A549 (cell line): ENCODE data around the gene EBF3. TPM values are rescaled to one million over a fixed set of nuclear protein-coding genes. Genes with fewer than 3 reads are reported as not detected.

Experiments used
- ATAC-seq, 2 experiments: fragments of 200-7000 bp in 1 of 2; fragments of >200 bp in 1 of 2; cut with Nextera tagmentation in 1 of 2; cut with Tn5 transposase in 1 of 2; 3 replicates each; pipeline versions ENCODE4 v1.8.0 to v1.9.1; 2018 to 2020; ENCODE audit warnings: mild to moderate bottlenecking in 1 of 2, moderate library complexity in 1 of 2
- CTCF ChIA-PET: fragments of 300-600 bp; sonication (Branson Sonifier 250); formaldehyde crosslinking; extraction: SDS; loops from one replicate; lab custom pipeline; 2021; ENCODE audit warnings: antibody characterized with exemption, inconsistent platforms; lab: Yijun Ruan, JAX
- POLR2A ChIA-PET: fragments of 350-600 bp; formaldehyde crosslinking; extraction: SDS; loops from one replicate; lab custom pipeline; 2021; ENCODE audit warnings: antibody characterized with exemption, inconsistent platforms; lab: Yijun Ruan, JAX
- DNase-seq, 2 experiments: peaks; one replicate each; pipeline versions ENCODE4 v3.0.0 to v3.0.0-alpha.2; 2011 to 2016; ENCODE audit warnings: low read depth in 1 of 2, low spot score in 1 of 2
- FAIRE-seq: peaks from 2 replicates; lab custom pipeline; 2011; peaks lifted over from hg19 to GRCh38; lab: Jason Lieb, UNC
- H3K27ac ChIP-seq, 2 experiments: fragments of >200 bp; sonication (Bioruptor Twin); formaldehyde crosslinking; 3 replicates each; pipeline ENCODE4 v1.5.1; 2016 to 2017
- H3K4me1 ChIP-seq: fragments of >200 bp; sonication (Bioruptor Twin); formaldehyde crosslinking; 3 replicates; pipeline ENCODE4 v1.6.1; 2016
- H3K4me2 ChIP-seq: fragments of >200 bp; sonication (Bioruptor Twin); formaldehyde crosslinking; 3 replicates; pipeline ENCODE4 v1.6.1; 2016
- H3K4me3 ChIP-seq: fragments of >200 bp; sonication (Bioruptor Twin); formaldehyde crosslinking; 3 replicates; pipeline ENCODE4 v1.5.1; 2016
- H3K9me3 ChIP-seq: fragments of >200 bp; sonication (Bioruptor Twin); formaldehyde crosslinking; 3 replicates; pipeline ENCODE4 v1.6.1; 2016
- CBX2 ChIP-seq: fragments of 200-600 bp; sonication (generic); IDR thresholded peaks from 2 replicates; pipeline ENCODE4 v1.6.1; 2016; ENCODE audit warnings: low read depth, mild to moderate bottlenecking, borderline replicate concordance
- CEBPB ChIP-seq, 2 experiments: fragments of >200 bp in 1 of 2; sonication (Bioruptor Twin) in 1 of 2; formaldehyde crosslinking in 1 of 2; IDR thresholded peaks; 2 replicates each; pipeline ENCODE4 v1.6.1; 2012 to 2016
- E2F6 ChIP-seq: IDR thresholded peaks from 2 replicates; pipeline ENCODE4 v1.6.1; 2012; ENCODE audit warnings: low read depth, borderline replicate concordance
- EHMT2 ChIP-seq: fragments of 200-600 bp; sonication (generic); IDR thresholded peaks from 2 replicates; pipeline ENCODE4 v1.6.1; 2016; ENCODE audit warnings: antibody characterized with exemption, low read depth, mild to moderate bottlenecking, moderate library complexity
- FOSB ChIP-seq: fragments of 250-450 bp; sonication (Bioruptor Pico); IDR thresholded peaks from 2 replicates; pipeline ENCODE4 v1.5.0; 2020; ENCODE audit warnings: mild to moderate bottlenecking, moderate library complexity
- HES2 ChIP-seq: fragments of >200 bp; sonication (Bioruptor Twin); formaldehyde crosslinking; IDR thresholded peaks from 2 replicates; pipeline ENCODE4 v1.6.1; 2016
- HEYL ChIP-seq: fragments of 250-450 bp; sonication (Bioruptor Pico); IDR thresholded peaks from 2 replicates; pipeline ENCODE4 v1.8.0; 2021; ENCODE audit warnings: mild to moderate bottlenecking, moderate library complexity
- KDM5A ChIP-seq: fragments of 200-600 bp; sonication (generic); IDR thresholded peaks from 2 replicates; pipeline ENCODE4 v1.6.1; 2016; ENCODE audit warnings: antibody characterized with exemption, mild to moderate bottlenecking
- MAFK ChIP-seq: fragments of 450-650 bp; IDR thresholded peaks from 2 replicates; pipeline ENCODE4 v1.6.1; 2014; ENCODE audit not compliant: partially characterized antibody
- NFE2L2 ChIP-seq: fragments of 150-350 bp; conservative IDR thresholded peaks from 2 replicates; pipeline ENCODE4 v1.6.1; 2014; ENCODE audit warnings: low read length
- NPAS2 ChIP-seq: fragments of 250-450 bp; sonication (Bioruptor Pico); IDR thresholded peaks from 2 replicates; pipeline ENCODE4 v1.8.0; 2022; ENCODE audit warnings: mild to moderate bottlenecking, moderate library complexity, borderline replicate concordance
- PBX3 ChIP-seq: IDR thresholded peaks from 2 replicates; pipeline ENCODE4 v1.6.1; 2012
- PHF8 ChIP-seq: fragments of 200-600 bp; sonication (generic); IDR thresholded peaks from 2 replicates; pipeline ENCODE4 v1.6.1; 2016; ENCODE audit warnings: low read depth, mild to moderate bottlenecking, antibody characterized with exemption, moderate library complexity, borderline replicate concordance
- RAD21 ChIP-seq, 2 experiments: fragments of >200 bp in 1 of 2; sonication (Bioruptor Twin) in 1 of 2; formaldehyde crosslinking in 1 of 2; IDR thresholded peaks in 1 of 2; conservative IDR thresholded peaks in 1 of 2; 2 replicates in 1 of 2; 3 replicates in 1 of 2; pipeline ENCODE4 v1.6.1; 2012 to 2018; ENCODE audit warnings: inconsistent platforms in 1 of 2
- RARB ChIP-seq: fragments of 250-450 bp; sonication (Bioruptor Pico); IDR thresholded peaks from 2 replicates; pipeline ENCODE4 v1.8.0; 2021; ENCODE audit warnings: mild to moderate bottlenecking, moderate library complexity
- REST ChIP-seq: fragments of 200-600 bp; sonication (generic); IDR thresholded peaks from 2 replicates; pipeline ENCODE4 v1.6.1; 2016; ENCODE audit warnings: antibody characterized with exemption, mild to moderate bottlenecking, moderate library complexity
- SMC3 ChIP-seq: fragments of >200 bp; sonication (Bioruptor Twin); formaldehyde crosslinking; IDR thresholded peaks from 3 replicates; pipeline ENCODE4 v1.6.1; 2018; ENCODE audit warnings: inconsistent platforms
- SREBF2 ChIP-seq: fragments of 450-650 bp; IDR thresholded peaks from 2 replicates; pipeline ENCODE4 v1.6.1; 2014; ENCODE audit warnings: mild to moderate bottlenecking, moderate library complexity
- TFCP2L1 ChIP-seq: fragments of 250-450 bp; sonication (Bioruptor Pico); IDR thresholded peaks from 2 replicates; pipeline ENCODE4 v1.5.0; 2021; ENCODE audit warnings: mild to moderate bottlenecking
- TP53 ChIP-seq: fragments of 250-450 bp; sonication (Bioruptor Pico); IDR thresholded peaks from 2 replicates; pipeline ENCODE4 v1.5.0; 2021; ENCODE audit warnings: mild to moderate bottlenecking, moderate library complexity
- USF2 ChIP-seq: fragments of 450-650 bp; IDR thresholded peaks from 2 replicates; pipeline ENCODE4 v1.6.1; 2014; ENCODE audit warnings: antibody characterized with exemption
- ZC3H11A ChIP-seq: fragments of 450-650 bp; IDR thresholded peaks from 2 replicates; pipeline ENCODE4 v1.6.1; 2014; ENCODE audit warnings: antibody characterized with exemption, mild to moderate bottlenecking
- WGBS: methylation state at CpG from one replicate; pipeline ENCODE4 v1.1.6; 2017; ENCODE audit errors: missing lambda C conversion rate; 5-methylcytosine and 5-hydroxymethylcytosine counted together
- polyA plus RNA-seq, 4 experiments: library from polyadenylated mRNA; depleted of rRNA in 3 of 4; stranded (reverse); fragments of >200 nt; fragmentation: RNase III in 1 of 4; extraction: RNeasy Plus Mini Kit Qiagen cat#74134 plus additional on column Dnase treatment in 1 of 4; gene quantifications; 2 replicates in 3 of 4; 3 replicates in 1 of 4; pipeline ENCODE4 v1.2.3, GENCODE V29; 2011 to 2017

EBF3 gene
- polyA plus RNA-seq, 2 of the 4 experiments (the other 2 are of a cell fraction), result 0.12 TPM; not detected in 1

- ChIA-PET POLR2A (no interaction called here), CTCF (no interaction called here)
- FAIRE-seq, result no peak
- ATAC-seq, result no peak
- H3K27ac ChIP-seq, result no peak overlapping the region
- H3K4me3 ChIP-seq, result no peak overlapping the region
- no peaks in the 10 kb centered on the region for H3K9me3 ChIP-seq
- 23% methylated on average over 2 of the region's 2 CpGs for WGBS
- TF ChIP-seq NFE2L2 (no peak), PBX3 (no peak), FOSB (CRISPR knock-in tag) (no peak), E2F6 (no peak), PHF8 (no peak), HEYL (no peak), TFCP2L1 (no peak)
- no peaks in the 10 kb centered on the region for H3K4me1 ChIP-seq
- H3K4me2 ChIP-seq, result no peak overlapping the region
- no peak for DNase-seq
Measured at GRCh38 chr10:129865960-129866359, 98.1 kb downstream of the EBF3 start.

- ChIA-PET CTCF (no interaction called here), POLR2A (no interaction called here)
- H3K4me3 ChIP-seq, result no peak overlapping the region
- H3K9me3 ChIP-seq, result no peaks in the 10 kb centered on the region
- H3K27ac ChIP-seq, result no peak overlapping the region
- ATAC-seq (no peak), FAIRE-seq (no peak), DNase-seq (no peak)
- WGBS, result 45% methylated on average over 5 of the region's 7 CpGs
- TF ChIP-seq RAD21 (conservative IDR thresholded peaks at IDR 0.05 in 1 of 2, IDR thresholded peaks at IDR 0.05 in 1 of 2) (no peak), REST (no peak), NFE2L2 (no peak), USF2 (no peak), TP53 (no peak), EHMT2 (no peak), CBX2 (no peak), SMC3 (no peak), RARB (no peak)
- H3K4me2 ChIP-seq, result no peak overlapping the region
- no peaks in the 10 kb centered on the region for H3K4me1 ChIP-seq
Measured at GRCh38 chr10:129865413-129865812, 98.7 kb downstream of the EBF3 start.

GRCh38 chr10:129864601-129865126 lies 99.4 kb downstream of the EBF3 start:
- WGBS, result 21% methylated on average over 9 of the region's 9 CpGs
- no peaks in the 10 kb centered on the region for H3K9me3 ChIP-seq
- ATAC-seq (no peak; a peak in 1 of 6 replicates), DNase-seq (no peak), FAIRE-seq (no peak)
- H3K4me3 ChIP-seq, result no peak overlapping the region
- ChIA-PET CTCF (no interaction called here), POLR2A (no interaction called here)
- no peak overlapping the region for H3K27ac ChIP-seq
- no peaks in the 10 kb centered on the region for H3K4me1 ChIP-seq
- no peak overlapping the region for H3K4me2 ChIP-seq
- TF ChIP-seq MAFK (no peak), ZC3H11A (no peak), TFCP2L1 (no peak), KDM5A (no peak), FOSB (CRISPR knock-in tag) (no peak), REST (no peak), TP53 (no peak), NPAS2 (CRISPR knock-in tag) (no peak), CEBPB (IDR thresholded peaks at IDR 0.05) (no peak), HES2 (no peak), SREBF2 (no peak)
